Psoas muscle (tissue), 8 donors: ENCODE measurements around the gene OPRD1. TPM values are rescaled to one million over a fixed set of nuclear protein-coding genes. Genes with fewer than 3 reads are reported as not detected.
"Not testable (repeated sequence)": the region's sequence is repeated elsewhere in the genome, so short reads cannot be mapped to it uniquely, and the experiment has no call there.

ENCODE experiments used
- ATAC-seq, 4 donors: fragments of 200-7000 bp; cut with Tn5 transposase; one replicate each; pipeline ENCODE4 v1.9.1; 2020; ENCODE audit warnings: moderate library complexity in 3 of 4, mild to moderate bottlenecking in 2 of 4
- DNase-seq, 2 donors: peaks; one replicate each; pipeline ENCODE4 v3.0.0-alpha.2; 2020
- H3K27ac ChIP-seq: fragments of 200-600 bp; one replicate; pipeline ENCODE4 v1.8.0; 2022
- H3K27me3 ChIP-seq, 3 donors: fragments of 200-600 bp in 1 of 3; one replicate each; pipeline versions ENCODE4 v1.6.1 to v1.8.0; 2013 to 2022; ENCODE audit warnings: low read length in 2 of 3, mild to moderate bottlenecking in 2 of 3, moderate library complexity in 1 of 3; ENCODE audit not compliant: insufficient read depth in 3 of 3
- H3K36me3 ChIP-seq, 2 donors: fragments of 200-600 bp in 1 of 2; one replicate each; pipeline versions ENCODE4 v1.6.1 to v1.8.0; 2013 to 2022; ENCODE audit warnings: low read depth in 1 of 2, mild to moderate bottlenecking in 1 of 2, moderate library complexity in 1 of 2; ENCODE audit not compliant: insufficient read depth in 1 of 2
- H3K4me1 ChIP-seq: fragments of 200-600 bp; one replicate; pipeline ENCODE4 v1.8.0; 2022
- H3K4me3 ChIP-seq: fragments of 200-600 bp; one replicate; pipeline ENCODE4 v1.8.0; 2022; ENCODE audit warnings: mild to moderate bottlenecking
- H3K9me3 ChIP-seq: fragments of 200-600 bp; one replicate; pipeline ENCODE4 v1.8.0; 2022
- CTCF ChIP-seq: fragments of 200-600 bp; IDR thresholded peaks from one replicate; pipeline ENCODE4 v1.8.0; 2022; ENCODE audit warnings: antibody characterized with exemption
- WGBS, 3 donors: extraction: QIAGEN DNeasy Blood & Tissue Kit; methylation state at CpG; one replicate each; pipeline versions ENCODE4 v1.1.6 to v1.1.7; 2013; 5-methylcytosine and 5-hydroxymethylcytosine counted together
- intact Hi-C, 2 donors: fragments of 100-400 bp; cut with DNase I; formaldehyde crosslinking; loops; one replicate each; pipeline versions ENCODE4 v1.11.0 to v1.14.2; 2022
- polyA plus RNA-seq, 3 donors: library from polyadenylated mRNA; stranded (reverse); fragments of 200-250 nt; gene quantifications; one replicate each; pipeline ENCODE4 v1.2.3, GENCODE V29; 2013
- total RNA-seq, 4 donors: library from RNA; stranded (reverse); fragmentation: NEBNext Ultra II Directional in 2 of 4; extraction: Animal tissue kit (Norgen Biotek cat#: 25700) in 2 of 4; gene quantifications; one replicate each; pipeline versions ENCODE4 v1.2.1 to v1.2.4, GENCODE V29; 2021 to 2023
- donor health status: healthy with polysubstance abuse.
- donor health status: DM: no; HTN: no; CAD: no; lungs with moderate emphysema.
- donor health status: Bipolar disorder and iron deficiency.
- donor health status: healthy.
- donor health status: DM: yes; HTN: yes; CAD: no.
- donor health status: DM: no; HTN: no; CAD: no.
- donor health status: DM: no; HTN: no; CAD: no.
- donor health status: DM: yes; HTN: yes; CAD: no.

Gene OPRD1
- total and polyA plus RNA-seq, 7 donors, result 0.02 to 0.12 (median 0.05) TPM; not detected in 3

GRCh38 chr1:28790377-28791035, 21.5 kb upstream of the OPRD1 start:
- Histone ChIP-seq H3K4me1 (peaks cover 9% of the 10 kb centered on the region), H3K36me3 (no peaks in the 10 kb centered on the region), H3K27ac (no peak overlapping the region), H3K4me3 (no peak overlapping the region), H3K27me3 (no peaks in the 10 kb centered on the region), H3K9me3 (no peaks in the 10 kb centered on the region)
- no peak for ATAC-seq
- WGBS, 3 donors, result 71 to 78% (median 75%) methylated on average over 12 of the region's 12 CpGs
- TF ChIP-seq CTCF, result no peak
- no peak for DNase-seq
- intact Hi-C loops, result no loop called here

GRCh38 chr1:28791929-28792328, 20.0 kb upstream of the OPRD1 start:
- intact Hi-C loops, H3K27ac ChIP-seq, H3K27me3 ChIP-seq, H3K9me3 ChIP-seq, H3K4me3 ChIP-seq, ATAC-seq, H3K4me1 ChIP-seq, DNase-seq, H3K36me3 ChIP-seq: not testable (repeated sequence)
- 89 to 94% (median 94%) methylated on average over 2 of the region's 2 CpGs for WGBS, 3 donors

GRCh38 chr1:28792644-28793121, 19.3 kb upstream of the OPRD1 start:
- Histone ChIP-seq H3K27me3 (no peaks in the 10 kb centered on the region), H3K27ac (no peak overlapping the region), H3K4me1 (peaks cover 7% of the 10 kb centered on the region), H3K9me3 (no peaks in the 10 kb centered on the region), H3K4me3 (no peak overlapping the region), H3K36me3 (no peaks in the 10 kb centered on the region)
- no peak for DNase-seq
- peak in 1 of 4 donors; percentile 41 for ATAC-seq
- 62 to 83% (median 79%) methylated on average over 1 of the region's 1 CpG for WGBS, 3 donors
- intact Hi-C loops, result no loop called here
- no peak for TF ChIP-seq CTCF

- 91 to 94% (median 92%) methylated on average over 5 of the region's 5 CpGs for WGBS, 3 donors
- H3K4me3 ChIP-seq, H3K4me1 ChIP-seq, H3K9me3 ChIP-seq, ATAC-seq, H3K27me3 ChIP-seq, DNase-seq, intact Hi-C loops, H3K36me3 ChIP-seq, H3K27ac ChIP-seq: not testable (repeated sequence)
These were observed 17.4 kb upstream of the OPRD1 start for GRCh38 chr1:28794582-28794981.

- H3K4me3 ChIP-seq, result no peak overlapping the region
- no peaks in the 10 kb centered on the region for H3K27me3 ChIP-seq
- no peaks in the 10 kb centered on the region for H3K9me3 ChIP-seq
- DNase-seq (no peak), ATAC-seq (no peak)
- H3K36me3 ChIP-seq, result no peaks in the 10 kb centered on the region
- no peak for TF ChIP-seq CTCF
- intact Hi-C loops, result no loop called here
- peaks cover 7% of the 10 kb centered on the region for H3K4me1 ChIP-seq
- H3K27ac ChIP-seq, result no peak overlapping the region
- 44 to 55% (median 50%) methylated on average over 18 of the region's 18 CpGs for WGBS, 3 donors
These were observed 15.4 kb upstream of the OPRD1 start for GRCh38 chr1:28796352-28797211.
